Neural progenitor cell (in vitro differentiated cells): Measurements from ENCODE around the gene TADA2B.
"Not testable (repeated sequence)": the region's sequence is repeated elsewhere in the genome, so short reads cannot be mapped to it uniquely, and the experiment has no call there.

ENCODE experiments used
- EZH2 ChIP-seq: fragments of 200-600 bp; sonication (generic); IDR thresholded peaks from 2 replicates; pipeline ENCODE4 v1.6.1; 2017; ENCODE audit warnings: antibody characterized with exemption, mild to moderate bottlenecking, moderate library complexity
- EZH2phosphoT487 ChIP-seq: fragments of 200-600 bp; sonication (generic); IDR thresholded peaks from 2 replicates; pipeline ENCODE4 v1.6.1; 2017; ENCODE audit warnings: antibody characterized with exemption
- TF ChIP-seq, protein P1 (sequence below): fragments of 200-600 bp; sonication (generic); IDR thresholded peaks from 2 replicates; pipeline ENCODE4 v1.5.1; 2017; ENCODE audit warnings: antibody characterized with exemption, mild to moderate bottlenecking

DNA sequence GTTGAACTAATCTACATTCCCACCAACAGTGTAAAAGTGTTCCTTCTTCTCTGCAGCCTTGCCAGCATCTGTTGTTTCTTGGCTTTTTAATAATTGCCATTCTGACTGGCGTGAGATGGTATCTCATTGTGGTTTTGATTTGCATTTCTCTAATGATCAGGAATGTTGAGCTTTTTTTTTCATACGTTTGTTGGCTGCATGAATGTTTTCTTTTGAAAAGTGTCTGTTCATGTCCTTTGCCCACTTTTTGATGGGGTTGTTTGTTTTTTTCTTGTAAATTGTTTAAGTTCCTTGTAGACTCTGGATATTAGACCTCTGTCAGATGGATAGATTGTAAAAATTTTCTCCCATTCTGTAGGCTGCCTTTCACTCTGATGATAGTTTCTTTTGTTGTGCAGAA lies 36.7 kb downstream of the TADA2B start:
- TF ChIP-seq, protein P1, sequence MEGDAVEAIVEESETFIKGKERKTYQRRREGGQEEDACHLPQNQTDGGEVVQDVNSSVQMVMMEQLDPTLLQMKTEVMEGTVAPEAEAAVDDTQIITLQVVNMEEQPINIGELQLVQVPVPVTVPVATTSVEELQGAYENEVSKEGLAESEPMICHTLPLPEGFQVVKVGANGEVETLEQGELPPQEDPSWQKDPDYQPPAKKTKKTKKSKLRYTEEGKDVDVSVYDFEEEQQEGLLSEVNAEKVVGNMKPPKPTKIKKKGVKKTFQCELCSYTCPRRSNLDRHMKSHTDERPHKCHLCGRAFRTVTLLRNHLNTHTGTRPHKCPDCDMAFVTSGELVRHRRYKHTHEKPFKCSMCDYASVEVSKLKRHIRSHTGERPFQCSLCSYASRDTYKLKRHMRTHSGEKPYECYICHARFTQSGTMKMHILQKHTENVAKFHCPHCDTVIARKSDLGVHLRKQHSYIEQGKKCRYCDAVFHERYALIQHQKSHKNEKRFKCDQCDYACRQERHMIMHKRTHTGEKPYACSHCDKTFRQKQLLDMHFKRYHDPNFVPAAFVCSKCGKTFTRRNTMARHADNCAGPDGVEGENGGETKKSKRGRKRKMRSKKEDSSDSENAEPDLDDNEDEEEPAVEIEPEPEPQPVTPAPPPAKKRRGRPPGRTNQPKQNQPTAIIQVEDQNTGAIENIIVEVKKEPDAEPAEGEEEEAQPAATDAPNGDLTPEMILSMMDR: not testable (repeated sequence)
- not testable (repeated sequence) for TF ChIP-seq EZH2, EZH2phosphoT487
